HUDEP-2 (cell line): ENCODE results near the gene SORCS1.

Experiments used
- DNase-seq, 76 experiments: peaks; one replicate each; lab custom pipeline; 2025; ENCODE audit not compliant: unreplicated experiment in 76 of 76; lab: John Stamatoyannopoulos, UW

SORCS1 gene

GRCh38 chr10:107163881-107164861 is at the start of gene SORCS1:
TSS of gene SORCS1 (minus strand) at chr10:107164706.
- no peak for DNase-seq

GRCh38 chr10:107214261-107214660 is 49.8 kb upstream of the SORCS1 start:
- no peak for DNase-seq

DNA sequence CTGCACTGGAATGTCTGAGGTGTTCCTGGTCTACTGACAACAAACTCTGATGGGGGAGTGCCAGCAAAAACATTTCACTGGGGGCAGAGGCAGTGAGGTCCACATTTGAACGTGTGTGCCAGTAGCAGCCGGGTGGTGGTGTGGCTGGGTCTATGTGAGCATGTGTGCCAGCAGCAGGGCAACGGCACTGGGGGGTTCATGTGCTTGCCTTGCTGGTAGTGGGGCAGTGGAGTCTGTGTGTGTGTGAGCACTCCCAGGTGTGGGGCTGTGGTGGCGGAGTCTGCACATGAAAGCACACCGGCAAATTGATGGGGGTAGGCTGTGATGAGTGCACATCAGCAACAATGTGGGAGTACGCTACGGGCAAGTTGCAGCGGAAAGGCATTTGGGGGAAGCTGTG is 49.4 kb upstream of the SORCS1 start:
- DNase-seq = no peak

DNA sequence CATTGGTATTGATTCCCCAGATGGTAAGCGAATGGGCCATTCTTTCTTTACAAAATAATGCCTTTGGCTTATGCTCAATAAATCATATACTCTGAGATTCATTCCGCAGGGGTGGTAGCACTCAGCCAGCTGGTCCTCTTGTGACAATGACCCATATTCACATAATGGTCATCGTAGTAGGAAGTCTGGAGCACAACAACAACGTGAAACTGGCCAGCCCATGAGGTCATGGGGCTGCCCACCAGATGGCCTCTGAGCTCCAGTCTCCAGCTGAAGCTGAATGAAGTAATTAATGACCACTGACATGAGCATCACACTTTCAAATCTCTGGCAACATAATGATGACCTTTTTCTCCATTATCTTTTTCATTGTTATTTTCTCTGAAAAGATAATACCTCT is 42.3 kb upstream of the SORCS1 start:
- DNase-seq = no peak

GRCh38 chr10:107169516-107169915 is 5.0 kb upstream of the SORCS1 start:
- no peak for DNase-seq

- DNase-seq = no peak
Observed at GRCh38 chr10:107168738-107169137, 4.2 kb upstream of the SORCS1 start.

GRCh38 chr10:107166403-107166802 is 1.9 kb upstream of the SORCS1 start:
- DNase-seq = no peak

- DNase-seq = no peak
Observed at GRCh38 chr10:107164992-107165391, 486 bp upstream of the SORCS1 start.

DNA sequence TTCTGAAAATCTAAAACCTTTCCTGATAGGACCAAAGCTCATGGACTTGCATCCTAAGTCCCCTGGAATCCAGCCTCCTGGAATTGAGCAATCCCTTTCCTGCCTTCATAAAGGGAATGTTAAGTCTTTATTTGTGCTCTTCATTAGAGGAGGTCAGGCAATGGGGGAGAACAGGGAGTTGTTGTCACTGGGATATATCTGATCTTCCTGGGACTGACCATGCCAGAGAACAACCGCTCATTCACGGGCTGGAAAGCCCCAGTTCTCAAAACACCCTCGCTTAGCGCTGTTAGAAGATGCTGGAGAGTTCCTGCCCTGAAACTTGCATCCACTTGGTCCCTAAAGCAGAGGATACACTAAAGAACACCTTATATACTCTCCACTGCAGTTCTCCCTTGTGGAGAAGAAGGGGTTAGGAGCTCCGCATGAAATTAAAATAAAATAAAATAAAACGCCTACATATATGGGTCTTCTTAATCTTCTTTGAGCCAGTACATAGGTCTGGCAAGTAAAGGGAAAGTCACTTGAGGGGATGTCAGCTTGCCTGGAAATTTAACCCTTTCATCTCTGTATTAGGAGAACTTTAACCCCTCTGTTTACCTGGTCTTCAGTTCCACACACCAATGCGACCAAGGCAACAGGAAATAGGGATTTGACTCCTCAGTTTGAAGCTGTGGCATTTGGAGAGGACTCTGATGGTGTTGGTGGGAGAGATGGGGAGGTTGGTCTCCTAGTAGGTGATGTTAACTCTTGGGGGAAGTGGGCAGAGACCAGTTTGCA is 1.2 kb downstream of the SORCS1 start:
- DNase-seq = no peak

DNA sequence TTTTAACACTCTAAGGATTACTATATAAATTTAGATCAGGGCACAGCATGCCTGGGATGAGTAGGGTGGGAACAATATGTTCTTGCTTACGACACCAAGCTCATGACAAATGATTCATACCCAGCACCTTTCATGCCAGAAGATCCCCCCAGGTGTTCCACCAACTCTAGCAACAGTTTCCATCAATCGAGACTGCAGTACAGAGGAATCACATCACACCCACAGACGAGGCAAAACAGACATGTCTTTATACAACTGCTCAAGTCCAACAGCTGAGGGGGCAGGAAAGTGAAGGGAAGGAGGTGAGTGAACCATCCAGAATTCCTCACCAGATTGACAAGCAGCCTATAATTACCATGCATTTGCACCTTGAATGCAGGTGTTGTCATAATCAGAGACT is 3.6 kb downstream of the SORCS1 start:
- DNase-seq = no peak

GRCh38 chr10:107159871-107160270 is 4.6 kb downstream of the SORCS1 start:
- no peak for DNase-seq

- no peak for DNase-seq
Observed at GRCh38 chr10:107157071-107157470, 7.4 kb downstream of the SORCS1 start.

- DNase-seq = no peak
Observed at GRCh38 chr10:107152087-107152486, 12.4 kb downstream of the SORCS1 start.

GRCh38 chr10:107148906-107149305 is 15.6 kb downstream of the SORCS1 start:
- DNase-seq = no peak

GRCh38 chr10:107144490-107144889 is 20.0 kb downstream of the SORCS1 start:
- DNase-seq = no peak

GRCh38 chr10:107141524-107142061 is 22.9 kb downstream of the SORCS1 start:
- no peak for DNase-seq

DNA sequence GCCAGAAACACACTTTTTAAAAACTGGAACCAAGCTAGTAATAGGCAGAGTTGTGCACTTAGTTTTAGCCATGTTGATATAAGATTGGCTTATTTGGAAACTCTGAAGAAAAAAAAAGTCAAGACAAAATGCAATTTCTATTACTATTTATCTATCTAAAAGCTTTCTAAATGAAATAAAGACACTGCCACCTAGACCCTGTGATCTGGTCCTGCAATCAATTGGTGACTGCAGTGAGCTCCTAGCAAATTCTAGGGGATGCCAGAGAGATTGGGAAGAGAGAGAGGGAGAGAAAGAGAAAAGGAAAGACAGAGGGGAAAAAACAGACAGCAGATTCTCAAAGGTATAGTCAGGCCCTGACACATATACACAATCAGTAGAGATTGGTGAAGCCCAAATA is 25.3 kb downstream of the SORCS1 start:
- no peak for DNase-seq

DNA sequence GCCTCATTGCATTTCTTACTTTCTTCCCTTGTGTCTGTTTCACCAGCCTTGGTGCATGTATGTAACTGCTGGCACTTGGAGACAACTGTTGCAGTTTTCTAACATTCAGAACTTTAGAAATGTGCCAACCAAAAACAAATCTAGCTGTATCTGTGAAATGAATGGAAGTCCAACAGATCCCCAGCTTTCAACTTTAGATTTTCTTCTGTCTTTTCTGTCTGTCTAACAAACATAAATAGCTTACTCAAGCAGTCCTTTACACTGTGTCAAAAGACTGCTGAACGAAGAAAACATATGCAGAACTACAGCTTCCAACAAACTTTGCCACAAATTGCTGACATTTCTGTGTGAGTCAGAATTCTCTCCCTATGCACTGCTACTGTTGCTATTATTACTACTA is 30.9 kb downstream of the SORCS1 start:
- DNase-seq = no peak

DNA sequence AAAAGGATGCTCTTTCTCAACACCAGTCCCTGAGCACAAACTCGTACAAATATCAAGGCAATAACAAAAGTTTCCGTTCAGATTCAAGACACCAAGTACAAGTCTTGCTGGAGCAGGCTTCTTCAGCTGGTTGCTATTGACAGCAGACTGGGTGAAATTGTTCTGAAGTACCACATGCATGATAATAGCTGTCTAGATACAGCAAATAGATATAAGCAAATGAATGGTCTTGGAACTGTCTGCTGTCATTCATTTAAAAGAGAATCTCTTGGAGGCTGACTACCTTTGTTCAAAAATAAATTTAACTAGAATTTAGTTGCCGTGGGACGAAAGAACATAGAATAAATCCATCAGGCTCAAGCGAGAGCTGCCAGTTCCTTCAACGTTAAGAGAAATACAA is 35.5 kb downstream of the SORCS1 start:
- no peak for DNase-seq

GRCh38 chr10:107126512-107127065 is 37.9 kb downstream of the SORCS1 start:
- no peak for DNase-seq

DNA sequence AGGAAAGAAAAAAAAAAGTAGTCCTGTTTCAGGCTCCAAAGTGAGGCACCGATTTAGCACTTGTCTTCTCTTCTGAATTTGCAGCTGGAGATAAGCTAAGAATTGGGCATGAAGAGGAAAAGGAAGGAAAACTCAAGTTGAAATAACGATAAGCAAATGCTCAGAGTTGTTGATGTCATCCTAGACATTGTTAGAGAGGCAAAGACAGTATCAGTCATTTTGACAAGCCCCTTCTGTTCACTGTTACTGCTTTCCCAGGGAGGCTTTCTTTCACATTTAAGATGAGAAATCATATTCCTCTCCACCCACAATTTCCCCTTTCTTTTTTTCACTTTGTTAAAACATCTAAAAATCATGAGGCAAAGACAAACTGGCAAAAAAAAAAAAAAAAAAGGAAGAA is 41.8 kb downstream of the SORCS1 start:
- no peak for DNase-seq
